Caco-2 (cell line): ENCODE results near the gene CARD6. TPM values are rescaled to one million over a fixed set of nuclear protein-coding genes. Genes with fewer than 3 reads are reported as not detected.

Experiments used
- BruUV-seq: library from RNA; stranded (reverse); fragments of 400-500 nt; replicated peaks from 2 replicates; lab custom pipeline; 2021; lab: Mats Ljungman, UMichigan
- CTCF ChIA-PET: fragments of 300-600 bp; sonication (Branson Sonifier 250); formaldehyde crosslinking; loops from one replicate; lab custom pipeline; 2022; ENCODE audit warnings: antibody characterized with exemption; lab: Charles Lee
- POLR2A ChIA-PET: fragments of 300-600 bp; sonication (Branson Sonifier 250); formaldehyde crosslinking; loops from one replicate; lab custom pipeline; 2022; ENCODE audit warnings: antibody characterized with exemption; lab: Charles Lee
- DNase-seq, 2 experiments: peaks; one replicate each; pipeline versions ENCODE4 v3.0.0 to v3.0.0-alpha.2; 2020 to 2022
- H3K27me3 ChIP-seq: replicated peaks from 2 replicates; pipeline ENCODE4 v1.6.0; 2011; ENCODE audit warnings: low read length; ENCODE audit not compliant: control insufficient read depth, insufficient read depth
- H3K36me3 ChIP-seq: 2 replicates; pipeline ENCODE4 v1.5.1; 2011; ENCODE audit warnings: low read length; ENCODE audit not compliant: control insufficient read depth, insufficient read depth
- H3K4me1 ChIP-seq: fragments of 250-450 bp; sonication (Bioruptor Pico); 2 replicates; pipeline ENCODE4 v1.5.1; 2020; ENCODE audit warnings: mild to moderate bottlenecking
- H3K4me3 ChIP-seq: 2 replicates; pipeline ENCODE4 v1.5.1; 2011; ENCODE audit warnings: low read depth, mild to moderate bottlenecking, control low read depth, low read length
- H3K9me3 ChIP-seq: fragments of 250-450 bp; sonication (Bioruptor Pico); 2 replicates; pipeline ENCODE4 v1.5.1; 2020; ENCODE audit warnings: mild to moderate bottlenecking, moderate library complexity
- H3K27ac Mint-ChIP-seq: one replicate; pipeline ENCODE4 v1.8.0; 2022; ENCODE audit warnings: mixed read lengths; ENCODE audit not compliant: unreplicated experiment
- H3K27me3 Mint-ChIP-seq: one replicate; pipeline ENCODE4 v1.8.0; 2022; ENCODE audit warnings: mixed read lengths; ENCODE audit not compliant: insufficient read depth, unreplicated experiment
- H3K36me3 Mint-ChIP-seq: one replicate; pipeline ENCODE4 v1.8.0; 2022; ENCODE audit warnings: mild to moderate bottlenecking, mixed read lengths; ENCODE audit not compliant: insufficient read depth, unreplicated experiment
- H3K4me1 Mint-ChIP-seq: one replicate; pipeline ENCODE4 v1.8.0; 2022; ENCODE audit warnings: low read depth, mixed read lengths; ENCODE audit not compliant: unreplicated experiment
- H3K4me3 Mint-ChIP-seq: one replicate; pipeline ENCODE4 v1.8.0; 2022; ENCODE audit warnings: mild to moderate bottlenecking, moderate library complexity, mixed read lengths; ENCODE audit not compliant: unreplicated experiment
- H3K9me3 Mint-ChIP-seq: one replicate; pipeline ENCODE4 v1.8.0; 2022; ENCODE audit warnings: mixed read lengths; ENCODE audit not compliant: unreplicated experiment
- CTCF ChIP-seq, 2 experiments: fragments of 200-600 bp in 1 of 2; IDR thresholded peaks; 1 replicate in 1 of 2; 2 replicates in 1 of 2; pipeline versions ENCODE4 v1.5.1 to v1.8.0; 2011 to 2022; ENCODE audit warnings: antibody characterized with exemption in 1 of 2, control low read depth in 1 of 2, inconsistent platforms in 1 of 2, low read depth in 1 of 2, low read length in 1 of 2, mild to moderate bottlenecking in 1 of 2, moderate library complexity in 1 of 2; ENCODE audit not compliant: insufficient read depth in 1 of 2, severe bottlenecking in 1 of 2, unreplicated experiment in 1 of 2
- intact Hi-C: fragments of 100-400 bp; cut with micrococcal nuclease; formaldehyde crosslinking; loops from one replicate; pipeline ENCODE4 v1.10.0; 2022; ENCODE audit not compliant: unreplicated experiment
- total RNA-seq: library from RNA; stranded (reverse); gene quantifications from 2 replicates; pipeline ENCODE4 v1.2.3, GENCODE V29; 2022

Gene CARD6
- total RNA-seq, 1 experiment from 2014 or later = 0.14 TPM

DNA sequence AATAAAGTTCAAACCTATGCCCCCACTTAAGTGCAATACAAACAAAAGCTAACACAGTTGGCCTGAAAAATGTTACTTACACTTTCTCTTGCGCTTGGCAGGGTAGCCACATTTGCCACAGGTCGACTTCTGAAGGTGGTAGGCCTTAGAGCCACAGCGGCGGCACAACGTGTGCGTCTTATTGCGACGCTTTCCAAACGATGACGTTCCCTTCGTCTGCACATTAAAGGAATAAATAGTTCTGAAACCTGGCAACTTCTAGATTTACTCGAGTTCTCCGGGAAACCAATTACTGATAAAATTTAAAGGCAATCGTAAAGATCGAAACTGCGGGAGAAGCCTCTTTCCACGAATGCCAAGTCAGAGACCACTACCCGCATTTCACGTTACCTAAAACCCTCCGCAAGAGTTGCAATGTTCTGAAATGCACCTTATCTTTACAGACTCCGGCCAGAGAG lies 6.7 kb upstream of the CARD6 start:
- no peaks in the 10 kb centered on the region for H3K9me3 ChIP-seq
- peaks cover 18% of the 10 kb centered on the region for H3K4me1 ChIP-seq
- DNase-seq = no peak
- peak overlapping the region; percentile 98 for H3K27ac Mint-ChIP-seq
- TF ChIP-seq CTCF (IDR thresholded peaks at IDR 0.05; ENCODE audit: insufficient read depth in 1 of 2, low read depth in 1 of 2, low read length in 1 of 2, severe bottlenecking in 1 of 2, unreplicated experiment in 1 of 2) = no peak
- H3K9me3 Mint-ChIP-seq = no peaks in the 10 kb centered on the region
- intact Hi-C loops = no loop called here
- peaks cover 11% of the 10 kb centered on the region for H3K4me1 Mint-ChIP-seq
- H3K27me3 Mint-ChIP-seq = no peaks in the 10 kb centered on the region
- peaks cover 63% of the 10 kb centered on the region for H3K36me3 Mint-ChIP-seq
- BruUV-seq = TSS peak; percentile 50
- ChIA-PET POLR2A (interaction anchor here (1.5 kb wide), 1 partner anchor 36 kb away, joined by 6 read pairs; the partner anchor contains the start of gene PRKAA1), CTCF (no interaction called here)
- H3K27me3 ChIP-seq = no peaks in the 10 kb centered on the region
- peaks cover 11% of the 10 kb centered on the region for H3K36me3 ChIP-seq
- H3K4me3 Mint-ChIP-seq = peak overlapping the region; percentile 99
- peak overlapping the region; percentile 64 for H3K4me3 ChIP-seq

GRCh38 chr5:40834849-40835787 lies 6.0 kb upstream of the CARD6 start, which contains the start of gene RPL37:
Gene RPL37, minus strand, starts transcription at chr5:40835222. Its CDS starts 37 bp downstream, at chr5:40835185.
- peak within 1 kb of the TSS; percentile 99 for H3K4me3 Mint-ChIP-seq
- no peaks in the 10 kb centered on the region for H3K9me3 Mint-ChIP-seq
- Histone ChIP-seq H3K9me3 (no peaks in the 10 kb centered on the region), H3K36me3 (peaks cover 9% of the 10 kb centered on the region), H3K4me3 (peak within 1 kb of the TSS; percentile 64), H3K27me3 (no peaks in the 10 kb centered on the region), H3K4me1 (peaks cover 18% of the 10 kb centered on the region)
- H3K36me3 Mint-ChIP-seq = peaks cover 56% of the 10 kb centered on the region
- TSS peak; percentile 98 for BruUV-seq
- no peak for TF ChIP-seq CTCF (IDR thresholded peaks at IDR 0.05; ENCODE audit: insufficient read depth in 1 of 2, low read depth in 1 of 2, low read length in 1 of 2, severe bottlenecking in 1 of 2, unreplicated experiment in 1 of 2)
- intact Hi-C loops = loop anchor here (1.0 kb wide), 2 partner anchors 44 to 80 kb away; partner anchors contain the start of gene TTC33
- peak within 1 kb of the TSS; percentile 98 for H3K27ac Mint-ChIP-seq
- peaks cover 8% of the 10 kb centered on the region for H3K4me1 Mint-ChIP-seq
- POLR2A ChIA-PET = interaction anchor here (0.6 to 1.5 kb wide), 3 partner anchors 37 to 806 kb away, joined by 3 to 6 read pairs (median 3); partner anchors contain the start of gene PRKAA1
- DNase-seq = peak; percentile 95 to 97
- CTCF ChIA-PET = no interaction called here
- no peaks in the 10 kb centered on the region for H3K27me3 Mint-ChIP-seq

GRCh38 chr5:40838086-40838485 lies 3.1 kb upstream of the CARD6 start:
- no TSS peak for BruUV-seq
- Histone ChIP-seq H3K36me3 (peaks cover 2% of the 10 kb centered on the region), H3K4me3 (no peak overlapping the region), H3K27me3 (no peaks in the 10 kb centered on the region), H3K4me1 (peaks cover 9% of the 10 kb centered on the region), H3K9me3 (no peaks in the 10 kb centered on the region)
- H3K27ac Mint-ChIP-seq = no peak overlapping the region
- peaks cover 7% of the 10 kb centered on the region for H3K4me1 Mint-ChIP-seq
- H3K9me3 Mint-ChIP-seq = no peaks in the 10 kb centered on the region
- POLR2A ChIA-PET = no interaction called here
- TF ChIP-seq CTCF (IDR thresholded peaks at IDR 0.05; ENCODE audit: insufficient read depth in 1 of 2, low read depth in 1 of 2, low read length in 1 of 2, severe bottlenecking in 1 of 2, unreplicated experiment in 1 of 2) = no peak
- DNase-seq = no peak
- CTCF ChIA-PET = no interaction called here
- H3K36me3 Mint-ChIP-seq = peaks cover 26% of the 10 kb centered on the region
- intact Hi-C loops = no loop called here
- H3K4me3 Mint-ChIP-seq = no peak overlapping the region
- H3K27me3 Mint-ChIP-seq = peaks cover 2% of the 10 kb centered on the region
